Measurements from ENCODE around the gene CPZ.

DNA sequence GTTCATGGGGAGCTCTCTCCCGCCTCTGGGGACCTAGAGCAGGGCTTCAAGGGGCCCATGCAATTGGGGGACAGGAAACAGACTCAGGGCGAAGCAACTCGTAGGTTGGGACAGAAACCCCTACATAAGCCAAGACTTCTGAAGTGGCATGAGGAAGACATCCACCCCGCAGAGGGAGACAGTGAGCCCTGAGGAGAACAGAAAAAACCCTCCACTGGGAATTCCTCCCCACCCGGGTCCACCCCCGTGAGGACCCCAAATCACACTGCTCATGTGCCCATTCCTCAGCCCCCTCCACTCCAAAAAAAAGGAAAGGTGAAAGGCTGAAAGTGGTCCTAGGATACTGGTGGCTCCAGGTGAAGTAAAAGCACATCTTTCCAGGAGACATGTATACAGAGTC lies 74.0 kb downstream of the CPZ start:
- TF ChIP-seq, protein P1, sequence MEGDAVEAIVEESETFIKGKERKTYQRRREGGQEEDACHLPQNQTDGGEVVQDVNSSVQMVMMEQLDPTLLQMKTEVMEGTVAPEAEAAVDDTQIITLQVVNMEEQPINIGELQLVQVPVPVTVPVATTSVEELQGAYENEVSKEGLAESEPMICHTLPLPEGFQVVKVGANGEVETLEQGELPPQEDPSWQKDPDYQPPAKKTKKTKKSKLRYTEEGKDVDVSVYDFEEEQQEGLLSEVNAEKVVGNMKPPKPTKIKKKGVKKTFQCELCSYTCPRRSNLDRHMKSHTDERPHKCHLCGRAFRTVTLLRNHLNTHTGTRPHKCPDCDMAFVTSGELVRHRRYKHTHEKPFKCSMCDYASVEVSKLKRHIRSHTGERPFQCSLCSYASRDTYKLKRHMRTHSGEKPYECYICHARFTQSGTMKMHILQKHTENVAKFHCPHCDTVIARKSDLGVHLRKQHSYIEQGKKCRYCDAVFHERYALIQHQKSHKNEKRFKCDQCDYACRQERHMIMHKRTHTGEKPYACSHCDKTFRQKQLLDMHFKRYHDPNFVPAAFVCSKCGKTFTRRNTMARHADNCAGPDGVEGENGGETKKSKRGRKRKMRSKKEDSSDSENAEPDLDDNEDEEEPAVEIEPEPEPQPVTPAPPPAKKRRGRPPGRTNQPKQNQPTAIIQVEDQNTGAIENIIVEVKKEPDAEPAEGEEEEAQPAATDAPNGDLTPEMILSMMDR (IDR thresholded peaks at IDR 0.05), result no peak
- no peak for TF ChIP-seq POLR2A (IDR thresholded peaks at IDR 0.05)

All from Peyer's patch (tissue), 4 donors.